Liver (tissue), 3 donors: ENCODE data around the gene CTSA.

ENCODE experiments used
- CTCF ChIP-seq: fragments of 150-350 bp; IDR thresholded peaks from 2 replicates; pipeline ENCODE4 v1.5.1; 2017; ENCODE audit warnings: improper control_type of control experiment, low read depth, low read length; ENCODE audit not compliant: missing input control
- EGR1 ChIP-seq, 2 donors: IDR thresholded peaks; 2 replicates each; pipeline ENCODE4 v1.6.1; 2016 to 2018; ENCODE audit warnings: antibody characterized with exemption in 2 of 2, low read depth in 2 of 2
- FOXA1 ChIP-seq: IDR thresholded peaks from 2 replicates; pipeline ENCODE4 v1.6.1; 2016; ENCODE audit warnings: antibody characterized with exemption
- FOXA2 ChIP-seq: IDR thresholded peaks from 2 replicates; pipeline ENCODE4 v1.6.1; 2016; ENCODE audit warnings: antibody characterized with exemption
- GABPA ChIP-seq, 2 donors: IDR thresholded peaks in 1 of 2; conservative IDR thresholded peaks in 1 of 2; 2 replicates each; pipeline ENCODE4 v1.6.1; 2016; ENCODE audit warnings: antibody characterized with exemption in 2 of 2, mild to moderate bottlenecking in 1 of 2, moderate library complexity in 1 of 2
- HNF4A ChIP-seq, 2 donors: conservative IDR thresholded peaks; 2 replicates each; pipeline ENCODE4 v1.6.1; 2016; ENCODE audit warnings: antibody characterized with exemption in 2 of 2, mild to moderate bottlenecking in 2 of 2
- JUND ChIP-seq, 2 donors: IDR thresholded peaks; 2 replicates each; pipeline ENCODE4 v1.6.1; 2016; ENCODE audit warnings: antibody characterized with exemption in 2 of 2
- MAX ChIP-seq: IDR thresholded peaks from 2 replicates; pipeline ENCODE4 v1.6.1; 2016; ENCODE audit warnings: antibody characterized with exemption
- RAD21 ChIP-seq, 2 donors: IDR thresholded peaks; 2 replicates each; pipeline ENCODE4 v1.6.1; 2016; ENCODE audit warnings: antibody characterized with exemption in 2 of 2, mild to moderate bottlenecking in 2 of 2
- REST ChIP-seq: IDR thresholded peaks from 2 replicates; pipeline ENCODE4 v1.6.1; 2016; ENCODE audit warnings: antibody characterized with exemption, mild to moderate bottlenecking
- RXRA ChIP-seq, 2 donors: IDR thresholded peaks; 2 replicates each; pipeline ENCODE4 v1.6.1; 2017 to 2018; ENCODE audit warnings: antibody characterized with exemption in 2 of 2, mild to moderate bottlenecking in 1 of 2
- TAF1 ChIP-seq: conservative IDR thresholded peaks from 2 replicates; pipeline ENCODE4 v1.6.1; 2016; ENCODE audit warnings: antibody characterized with exemption, mild to moderate bottlenecking
- YY1 ChIP-seq: IDR thresholded peaks from 2 replicates; pipeline ENCODE4 v1.6.1; 2016; ENCODE audit warnings: antibody characterized with exemption, mild to moderate bottlenecking
- ZBTB33 ChIP-seq: IDR thresholded peaks from 2 replicates; pipeline ENCODE4 v1.6.1; 2016; ENCODE audit warnings: antibody characterized with exemption
- donor health status: healthy.
- donor health status: healthy.

GRCh38 chr20:45878076-45878761 is 12.9 kb upstream of the CTSA start:
- no peak for TF ChIP-seq CTCF
- no peak for TF ChIP-seq JUND (IDR thresholded peaks at IDR 0.05)
- no peak for TF ChIP-seq GABPA (IDR thresholded peaks at IDR 0.05 in 1 of 2, conservative IDR thresholded peaks at IDR 0.05 in 1 of 2)
- TF ChIP-seq REST = no peak
- no peak for TF ChIP-seq ZBTB33
- no peak for TF ChIP-seq EGR1 (IDR thresholded peaks at IDR 0.05; ENCODE audit: low read depth in 2 of 2)
- TF ChIP-seq MAX = no peak
- TF ChIP-seq RXRA (IDR thresholded peaks at IDR 0.05) = no peak
- no peak for TF ChIP-seq RAD21 (IDR thresholded peaks at IDR 0.05)
- TF ChIP-seq YY1 = no peak
- TF ChIP-seq TAF1 = no peak
- TF ChIP-seq FOXA1 = no peak
- no peak for TF ChIP-seq HNF4A (conservative IDR thresholded peaks at IDR 0.05)
- TF ChIP-seq FOXA2 = no peak
